NCI-H128 (cell line): ENCODE results near the gene KRTAP4-2.
"Not testable (repeated sequence)": the region's sequence is repeated elsewhere in the genome, so short reads cannot be mapped to it uniquely, and the experiment has no call there.

Source experiments
- DNase-seq: peaks from one replicate; lab custom pipeline; 2025; ENCODE audit not compliant: unreplicated experiment; lab: John Stamatoyannopoulos, UW

The KRTAP4-2 gene

GRCh38 chr17:41163828-41164227 lies 14.2 kb downstream of the KRTAP4-2 start:
- DNase-seq = no peak

GRCh38 chr17:41160648-41161047 lies 17.4 kb downstream of the KRTAP4-2 start, which contains the start of gene KRTAP4-4:
TSS of gene KRTAP4-4 (minus strand) at chr17:41160748. CDS start at chr17:41160691, 57 bp downstream.
- no peak for DNase-seq

- not testable (repeated sequence) for DNase-seq
Observed at GRCh38 chr17:41160190-41160589, 17.8 kb downstream of the KRTAP4-2 start.

- no peak for DNase-seq
Observed at GRCh38 chr17:41153856-41154255, 24.2 kb downstream of the KRTAP4-2 start.

GRCh38 chr17:41151525-41151924 lies 26.5 kb downstream of the KRTAP4-2 start:
- DNase-seq = no peak

GRCh38 chr17:41150026-41150425 lies 28.0 kb downstream of the KRTAP4-2 start:
- no peak for DNase-seq

- no peak for DNase-seq
Observed at GRCh38 chr17:41149652-41149985, 28.4 kb downstream of the KRTAP4-2 start, which contains the start of gene KRTAP4-5. TSS of gene KRTAP4-5 (minus strand) at chr17:41149825. CDS start at chr17:41149767, 58 bp downstream.

- not testable (repeated sequence) for DNase-seq
Observed at GRCh38 chr17:41148971-41149651, 28.9 kb downstream of the KRTAP4-2 start.

- no peak for DNase-seq
Observed at GRCh38 chr17:41147531-41148204, 30.4 kb downstream of the KRTAP4-2 start.

- no peak for DNase-seq
Observed at GRCh38 chr17:41145261-41145660, 32.8 kb downstream of the KRTAP4-2 start.

GRCh38 chr17:41144846-41145245 lies 33.2 kb downstream of the KRTAP4-2 start:
- DNase-seq = no peak

- no peak for DNase-seq
Observed at GRCh38 chr17:41141361-41141760, 36.7 kb downstream of the KRTAP4-2 start.

- DNase-seq = no peak
Observed at GRCh38 chr17:41140360-41141131, 37.5 kb downstream of the KRTAP4-2 start, which contains the start of gene KRTAP4-6. TSS of gene KRTAP4-6 (minus strand) at chr17:41140544. CDS start at chr17:41140487, 57 bp downstream.

- DNase-seq = not testable (repeated sequence)
Observed at GRCh38 chr17:41139865-41140264, 38.2 kb downstream of the KRTAP4-2 start.

GRCh38 chr17:41133880-41134735 lies 43.9 kb downstream of the KRTAP4-2 start:
- no peak for DNase-seq

- DNase-seq = no peak
Observed at GRCh38 chr17:41131979-41132378, 46.0 kb downstream of the KRTAP4-2 start.
